GM10847 (cell line): ENCODE results near the gene CCDC170.

Experiments used
- POLR2A ChIP-seq: IDR thresholded peaks from 2 replicates; pipeline ENCODE4 v1.6.1; 2011; ENCODE audit not compliant: insufficient read length; ENCODE audit errors: extremely low read depth

CCDC170 gene

DNA sequence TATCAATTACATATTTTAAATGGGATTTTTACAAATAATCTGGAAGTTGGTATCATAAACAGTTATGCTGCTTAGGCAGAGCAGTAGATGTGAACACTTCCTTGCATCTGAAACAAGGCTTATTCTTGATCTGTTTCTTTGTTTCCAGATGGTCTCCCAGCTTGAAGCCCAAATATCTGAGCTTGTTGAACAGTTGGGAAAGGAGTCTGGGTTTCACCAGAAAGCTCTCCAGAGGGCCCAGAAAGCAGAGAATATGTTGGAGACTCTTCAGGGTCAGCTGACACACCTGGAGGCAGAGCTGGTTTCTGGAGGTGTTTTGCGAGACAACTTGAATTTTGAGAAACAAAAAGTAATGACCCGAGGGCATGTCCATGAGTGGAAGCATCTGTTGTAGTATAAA lies 91.9 kb downstream of the CCDC170 start:
- TF ChIP-seq POLR2A, result no peak

DNA sequence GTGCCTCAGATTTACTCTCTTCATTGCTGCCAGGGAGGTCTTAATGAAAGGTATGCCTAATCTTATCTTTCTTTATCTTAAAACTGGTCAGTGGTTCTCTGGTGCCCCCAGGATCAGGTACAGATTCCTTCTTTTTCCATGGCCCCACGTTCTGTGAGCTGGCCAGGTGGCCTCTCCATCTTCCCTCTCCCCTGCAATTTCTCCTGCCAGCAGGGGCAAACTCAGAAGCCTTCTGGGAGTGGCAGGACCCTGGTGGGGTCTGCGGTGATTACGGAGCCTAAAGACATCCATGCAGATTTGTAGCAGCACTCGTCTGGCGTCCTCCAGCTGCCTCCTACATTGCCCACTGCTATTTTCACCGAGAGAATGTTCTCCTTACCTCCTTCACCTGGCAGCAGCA lies 95.8 kb downstream of the CCDC170 start:
- TF ChIP-seq POLR2A, result no peak

DNA sequence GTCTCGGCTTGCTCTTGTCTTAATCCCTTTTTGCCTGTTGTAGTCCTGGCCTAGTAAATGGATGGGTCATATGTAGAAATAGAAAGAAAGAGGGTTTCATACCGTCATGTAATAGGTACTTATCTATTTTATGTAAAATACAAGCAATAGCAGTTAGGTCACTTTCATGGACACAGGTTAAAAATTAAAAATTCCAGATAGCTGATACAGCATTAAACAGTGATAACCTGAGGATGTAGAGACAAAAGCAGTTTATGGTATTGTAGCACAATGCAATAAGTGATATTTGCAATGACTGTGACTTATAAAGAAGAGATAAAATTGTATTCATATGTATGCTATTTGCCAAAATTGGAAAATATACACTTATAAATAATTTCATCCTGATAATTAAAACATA lies 96.9 kb downstream of the CCDC170 start:
- no peak for TF ChIP-seq POLR2A

DNA sequence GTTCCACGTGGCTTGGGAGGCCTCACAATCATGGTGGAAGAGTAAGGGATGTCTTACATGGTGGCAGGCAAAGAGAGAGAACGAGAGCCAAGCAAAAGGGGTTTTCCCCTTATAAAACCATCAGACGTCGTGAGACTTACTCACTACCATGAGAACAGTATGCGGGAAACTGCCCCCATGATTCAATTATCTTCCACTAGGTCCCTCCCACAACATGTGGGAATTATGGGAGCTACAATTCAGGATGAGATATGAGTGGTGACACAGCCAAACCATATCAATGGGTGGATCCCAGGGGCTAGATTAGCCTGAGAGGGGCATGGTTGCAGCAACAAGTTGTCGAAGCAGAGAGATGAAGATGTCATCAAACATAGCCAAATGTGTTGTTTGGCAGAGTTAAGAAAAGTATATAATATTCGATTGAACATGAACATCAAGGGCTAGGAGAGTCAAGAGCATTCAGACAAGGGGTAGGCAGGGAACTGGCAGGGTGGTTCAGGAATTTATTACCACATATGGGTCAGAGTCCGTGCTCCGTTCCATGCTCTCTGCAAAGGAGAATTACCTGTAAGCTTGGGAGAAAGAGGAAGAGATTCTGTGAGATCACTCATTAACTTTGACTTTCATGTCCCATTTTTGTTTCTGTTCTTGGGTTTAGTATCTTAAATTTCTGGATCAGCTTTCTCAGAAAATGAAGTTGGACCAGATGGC lies 98.8 kb downstream of the CCDC170 start:
- TF ChIP-seq POLR2A, result no peak

DNA sequence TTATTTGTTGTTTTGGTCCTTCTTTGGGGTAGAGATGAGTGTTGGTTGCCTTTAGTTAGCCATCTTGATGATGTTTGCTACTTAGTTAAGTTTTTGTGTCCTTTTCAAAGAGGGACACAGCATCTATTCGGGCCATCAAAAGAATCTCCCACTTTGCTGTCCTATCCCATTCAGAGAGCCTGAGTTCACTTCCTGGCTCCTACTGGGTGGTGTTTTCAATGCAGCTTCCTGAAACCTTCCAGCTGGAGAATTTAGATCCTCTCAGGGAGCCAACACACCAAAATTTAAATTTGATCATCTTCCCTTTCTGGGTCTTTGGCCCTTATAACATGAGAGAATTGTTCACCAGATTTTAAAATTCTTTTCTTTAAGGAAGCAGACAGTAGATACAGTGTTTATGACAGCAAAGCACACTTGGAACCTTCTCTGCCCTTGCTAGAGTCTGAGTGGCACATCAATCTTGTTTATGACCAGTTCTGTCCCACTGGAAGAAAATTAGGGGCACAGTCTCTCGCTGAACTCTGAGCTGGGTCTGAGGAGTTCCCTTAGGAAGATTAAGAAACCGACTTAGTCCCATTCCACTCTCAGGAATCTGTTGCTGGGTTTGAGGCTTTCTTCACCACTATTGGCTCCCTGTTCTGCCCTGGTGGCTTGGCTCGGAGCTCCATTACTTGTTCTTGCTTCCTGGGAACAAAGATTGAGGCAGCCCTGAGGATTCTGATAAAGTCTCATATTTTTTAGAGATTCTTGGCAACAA lies 115.5 kb downstream of the CCDC170 start:
- no peak for TF ChIP-seq POLR2A

DNA sequence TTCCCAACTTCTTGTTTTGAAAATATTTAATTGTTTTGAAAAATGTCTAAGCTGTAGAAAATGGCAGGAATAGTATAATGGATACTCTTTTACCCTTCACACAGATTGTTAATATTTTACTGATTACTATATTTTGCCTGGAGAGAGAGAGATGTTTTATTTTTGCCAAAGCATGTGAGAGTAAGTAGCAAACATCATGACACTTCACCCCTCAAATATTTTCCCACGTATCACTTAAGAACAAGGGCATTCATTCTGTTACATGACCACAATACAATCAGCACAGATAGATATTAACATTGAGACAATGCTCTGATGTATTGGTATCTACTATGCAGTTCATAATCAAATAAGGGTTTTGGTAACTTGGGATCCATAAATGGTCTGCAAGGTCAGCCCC lies 116.5 kb downstream of the CCDC170 start:
- TF ChIP-seq POLR2A, result no peak

DNA sequence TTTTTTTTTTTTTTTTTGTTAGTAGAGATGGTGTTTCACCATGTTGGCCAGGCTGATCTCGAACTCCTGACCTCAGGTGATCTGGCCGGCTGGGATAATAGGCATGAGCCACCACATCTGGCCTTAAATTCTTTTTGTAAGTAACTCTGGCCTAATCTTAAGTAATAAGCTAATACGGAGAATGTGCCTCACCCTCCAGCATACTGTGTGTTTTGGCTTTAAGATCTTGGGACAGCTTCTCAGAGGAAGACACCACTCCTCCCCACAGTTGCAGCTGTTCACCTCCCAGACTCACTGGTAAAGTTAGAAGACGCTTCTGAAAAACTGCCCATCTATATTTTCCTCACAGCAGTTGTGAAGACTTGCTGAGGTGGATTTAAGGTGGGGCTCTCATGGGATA lies 120.8 kb downstream of the CCDC170 start:
- no peak for TF ChIP-seq POLR2A

DNA sequence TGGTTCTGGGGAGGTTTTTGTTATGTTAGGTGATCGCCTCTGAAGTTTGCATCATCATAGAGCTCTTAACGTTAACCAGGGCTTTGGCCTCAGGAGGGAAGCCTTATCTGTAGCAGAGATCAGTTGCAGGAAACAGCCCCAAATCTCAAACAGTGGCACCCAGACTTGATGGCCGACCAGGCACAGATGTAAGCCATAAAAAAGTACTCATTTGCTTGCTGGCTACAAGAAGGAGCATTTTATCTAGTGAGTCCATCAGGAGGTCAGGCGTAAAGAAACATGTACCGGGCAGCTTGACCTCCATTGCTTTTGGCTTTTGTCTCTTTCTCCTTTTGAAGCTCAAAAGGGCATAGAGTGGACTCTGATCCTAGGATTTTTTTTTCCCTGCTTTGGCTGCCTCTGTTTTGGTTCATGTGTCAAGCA lies 122.3 kb downstream of the CCDC170 start:
- no peak for TF ChIP-seq POLR2A

DNA sequence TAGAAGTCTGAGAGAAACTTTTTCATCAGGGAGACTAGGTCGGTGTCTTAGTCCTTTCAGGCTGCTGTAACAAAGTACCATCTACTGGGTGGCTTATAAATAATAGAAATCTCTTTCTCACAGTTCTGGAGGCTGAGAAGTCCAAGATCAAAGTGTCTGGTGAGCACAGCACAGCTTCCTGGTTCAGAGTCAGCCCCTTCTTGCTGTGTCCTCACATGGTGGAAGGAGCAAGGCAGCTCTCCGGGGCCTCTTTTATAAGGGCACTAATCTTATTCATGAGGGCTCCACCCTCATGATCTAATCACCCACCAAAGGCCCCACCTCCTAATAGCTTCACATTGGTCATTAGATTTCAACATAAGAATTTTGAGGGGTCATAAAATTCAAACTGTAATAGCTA lies 122.8 kb downstream of the CCDC170 start:
- TF ChIP-seq POLR2A, result no peak

DNA sequence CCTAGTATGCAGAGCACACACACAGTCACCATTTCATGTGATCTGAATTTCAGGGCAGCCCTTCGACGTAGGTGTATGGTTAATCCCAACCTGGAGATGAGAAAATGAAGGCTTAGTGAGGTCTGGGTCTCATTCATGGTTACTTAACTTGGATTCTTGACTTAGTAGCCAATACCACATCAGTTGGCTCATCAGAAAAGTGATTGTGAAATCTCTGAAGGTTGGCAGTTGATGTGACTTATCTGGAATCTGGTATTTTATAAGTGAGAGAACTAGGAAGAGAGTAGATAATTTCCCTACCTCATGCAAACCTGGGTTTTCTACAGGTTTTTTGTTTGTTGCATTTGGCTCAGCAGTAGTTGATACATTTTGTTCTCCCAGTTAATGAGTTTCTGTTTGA lies 123.7 kb downstream of the CCDC170 start:
- no peak for TF ChIP-seq POLR2A

DNA sequence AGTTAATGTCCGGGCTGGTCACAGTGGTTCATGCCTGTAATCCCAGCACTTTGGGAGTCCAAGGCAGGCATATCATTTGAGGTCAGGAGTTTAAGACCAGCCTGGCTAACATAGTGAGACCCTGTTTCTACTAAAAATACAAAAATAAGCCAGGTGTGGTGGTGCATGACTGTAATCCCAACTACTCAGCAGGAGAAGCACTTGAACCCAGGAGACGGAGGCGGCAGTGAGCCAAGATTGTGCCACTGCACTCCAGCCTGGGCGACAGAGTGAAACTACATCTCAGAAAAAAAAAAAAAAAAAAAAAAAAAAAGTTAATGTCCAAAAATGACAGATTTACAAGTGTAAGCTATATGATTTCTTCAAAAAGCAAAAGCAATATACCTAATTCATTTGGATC lies 124.9 kb downstream of the CCDC170 start:
- TF ChIP-seq POLR2A, result no peak

DNA sequence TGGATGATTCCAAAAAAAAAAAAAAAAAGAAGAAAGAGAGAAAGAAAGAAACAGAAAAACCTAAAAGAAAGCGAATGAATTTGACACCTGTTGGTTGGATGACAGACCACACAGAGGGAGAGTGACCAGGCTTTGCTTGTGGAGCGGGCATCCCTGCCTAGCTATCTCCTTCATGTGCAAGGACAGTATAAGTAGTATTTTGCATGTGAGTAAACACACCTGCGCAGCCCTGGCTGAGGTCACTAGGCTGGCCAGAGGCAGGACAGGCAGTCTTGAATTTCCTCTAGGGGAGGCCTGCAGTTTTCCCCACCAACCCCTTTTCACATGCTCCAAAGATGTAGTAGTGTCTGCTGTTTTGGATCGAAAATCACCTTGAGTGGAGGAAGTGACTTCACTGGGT lies 126.4 kb downstream of the CCDC170 start:
- TF ChIP-seq POLR2A, result no peak

DNA sequence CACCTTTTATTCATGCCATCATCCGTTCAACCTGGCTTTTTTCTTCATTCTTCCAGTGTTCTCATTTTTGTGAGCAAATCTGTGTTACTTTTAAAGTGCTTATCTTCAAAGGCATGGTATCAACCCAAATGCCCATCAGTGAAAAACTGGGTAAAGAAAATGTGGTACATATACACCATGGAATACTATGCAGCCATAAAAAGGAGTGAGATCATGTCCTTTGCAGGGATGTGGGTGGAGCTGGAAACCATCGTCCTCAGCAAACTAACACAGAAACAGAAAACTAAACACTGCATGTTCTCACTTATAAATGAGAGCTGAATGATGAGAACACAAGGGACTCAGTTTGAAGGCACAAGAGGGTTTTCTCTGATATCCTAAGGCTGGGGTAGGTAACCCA lies 130.3 kb downstream of the CCDC170 start:
- TF ChIP-seq POLR2A, result no peak

DNA sequence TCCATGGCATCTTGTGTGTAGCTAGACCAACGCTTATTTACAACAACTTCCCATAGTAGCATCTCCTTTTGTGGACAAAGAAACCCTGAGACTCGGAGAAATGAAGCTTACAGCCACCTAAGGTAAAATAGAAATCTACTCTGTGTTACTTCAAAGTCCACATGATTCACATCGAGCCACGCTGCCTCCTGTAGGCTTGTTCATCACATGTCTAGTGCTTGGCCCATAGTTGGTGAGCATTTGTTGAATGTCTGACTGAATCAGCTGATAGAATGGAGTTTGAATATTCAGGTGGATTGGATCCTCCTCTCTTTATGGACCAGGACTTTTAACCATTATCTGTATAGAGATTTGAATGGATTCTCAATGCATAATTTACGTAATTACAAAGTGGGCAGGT lies 130.7 kb downstream of the CCDC170 start:
- TF ChIP-seq POLR2A, result no peak

DNA sequence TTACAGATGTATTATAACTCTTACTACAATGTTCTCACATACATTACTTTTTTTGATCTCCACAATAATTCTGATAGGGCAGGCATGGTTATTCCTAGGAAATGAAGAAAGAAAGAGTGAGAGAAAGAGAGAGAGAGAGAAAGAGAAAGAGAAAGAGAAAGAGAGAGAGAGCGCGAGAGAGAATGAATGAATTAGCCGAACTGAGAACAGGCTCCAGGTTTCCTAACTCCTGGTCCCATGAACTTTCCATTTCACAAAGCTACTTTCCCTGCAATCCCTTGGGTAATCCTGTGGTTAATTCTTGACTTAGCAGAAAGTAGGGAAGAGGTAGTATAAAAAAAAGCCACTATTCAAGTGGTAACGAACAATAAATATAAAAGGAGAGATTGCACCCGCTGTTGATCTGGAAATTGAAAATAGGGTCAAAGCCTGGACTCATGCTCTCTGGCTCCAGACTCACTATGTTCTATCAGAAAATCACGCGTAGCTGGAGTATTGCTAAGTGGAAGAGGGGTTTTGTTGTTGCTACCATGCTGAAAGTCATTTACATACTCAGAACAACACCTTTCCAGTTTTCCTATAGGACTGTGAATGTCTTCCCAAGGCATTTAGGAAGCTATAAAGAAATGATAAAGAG lies 131.2 kb downstream of the CCDC170 start:
- no peak for TF ChIP-seq POLR2A
